ENCODE data around the gene STAC3. TPM values are rescaled to one million over a fixed set of nuclear protein-coding genes. Genes with fewer than 3 reads are reported as not detected.
A peak's percentile ranks its signal among the peaks of the same experiment; 100 is the strongest.

STAC3 gene
- total and polyA plus RNA-seq, 2 of the 13 experiments (the other 11 are each of a cell fraction or from before 2014, with no cell fraction given): 0.18 to 0.22 TPM

- WGBS (ENCODE audit: low lambda C conversion rate): 71% methylated on average over 9 of the region's 9 CpGs
- H2AFZ ChIP-seq (ENCODE audit: low read length): no peak overlapping the region
- TF ChIP-seq POLR2G (IDR thresholded peaks at IDR 0.05; ENCODE audit: low read depth, low read length) (peak; percentile 75), ZNF773 (CRISPR knock-in tag; IDR thresholded peaks at IDR 0.05; ENCODE audit: borderline replicate concordance) (no peak), MTA3 (CRISPR knock-in tag; IDR thresholded peaks at IDR 0.05) (no peak), BORCS8-MEF2B (CRISPR knock-in tag; IDR thresholded peaks at IDR 0.05) (no peak), ZNF432 (CRISPR knock-in tag; IDR thresholded peaks at IDR 0.05; ENCODE audit: borderline replicate concordance) (no peak), HOXA3 (CRISPR knock-in tag; IDR thresholded peaks at IDR 0.05) (peak; percentile 49; the same call in 1 of the 2 replicates), ZNF775 (CRISPR knock-in tag; IDR thresholded peaks at IDR 0.05; ENCODE audit: borderline replicate concordance) (no peak), MEIS2 (CRISPR knock-in tag; IDR thresholded peaks at IDR 0.05) (peak; percentile 53; the same call in 1 of the 2 replicates), NFKB2 (CRISPR knock-in tag; IDR thresholded peaks at IDR 0.05; ENCODE audit: borderline replicate concordance) (no peak), ZNF567 (CRISPR knock-in tag; IDR thresholded peaks at IDR 0.05; ENCODE audit: borderline replicate concordance) (no peak), FOXA3 (CRISPR knock-in tag; IDR thresholded peaks at IDR 0.05) (no peak), ZNF296 (CRISPR knock-in tag; conservative IDR thresholded peaks at IDR 0.05) (no peak), ZNF260 (CRISPR knock-in tag; IDR thresholded peaks at IDR 0.05; ENCODE audit: borderline replicate concordance, low read depth) (no peak), ZNF782 (CRISPR knock-in tag; IDR thresholded peaks at IDR 0.05; ENCODE audit: borderline replicate concordance) (no peak), ZNF576 (CRISPR knock-in tag; IDR thresholded peaks at IDR 0.05) (no peak), ZBTB38 (CRISPR knock-in tag; IDR thresholded peaks at IDR 0.05) (no peak), ZNF674 (CRISPR knock-in tag; IDR thresholded peaks at IDR 0.05; ENCODE audit: low read depth) (no peak), GFI1 (CRISPR knock-in tag; IDR thresholded peaks at IDR 0.05; ENCODE audit: borderline replicate concordance) (no peak)
- TF ChIP-seq, protein P1, sequence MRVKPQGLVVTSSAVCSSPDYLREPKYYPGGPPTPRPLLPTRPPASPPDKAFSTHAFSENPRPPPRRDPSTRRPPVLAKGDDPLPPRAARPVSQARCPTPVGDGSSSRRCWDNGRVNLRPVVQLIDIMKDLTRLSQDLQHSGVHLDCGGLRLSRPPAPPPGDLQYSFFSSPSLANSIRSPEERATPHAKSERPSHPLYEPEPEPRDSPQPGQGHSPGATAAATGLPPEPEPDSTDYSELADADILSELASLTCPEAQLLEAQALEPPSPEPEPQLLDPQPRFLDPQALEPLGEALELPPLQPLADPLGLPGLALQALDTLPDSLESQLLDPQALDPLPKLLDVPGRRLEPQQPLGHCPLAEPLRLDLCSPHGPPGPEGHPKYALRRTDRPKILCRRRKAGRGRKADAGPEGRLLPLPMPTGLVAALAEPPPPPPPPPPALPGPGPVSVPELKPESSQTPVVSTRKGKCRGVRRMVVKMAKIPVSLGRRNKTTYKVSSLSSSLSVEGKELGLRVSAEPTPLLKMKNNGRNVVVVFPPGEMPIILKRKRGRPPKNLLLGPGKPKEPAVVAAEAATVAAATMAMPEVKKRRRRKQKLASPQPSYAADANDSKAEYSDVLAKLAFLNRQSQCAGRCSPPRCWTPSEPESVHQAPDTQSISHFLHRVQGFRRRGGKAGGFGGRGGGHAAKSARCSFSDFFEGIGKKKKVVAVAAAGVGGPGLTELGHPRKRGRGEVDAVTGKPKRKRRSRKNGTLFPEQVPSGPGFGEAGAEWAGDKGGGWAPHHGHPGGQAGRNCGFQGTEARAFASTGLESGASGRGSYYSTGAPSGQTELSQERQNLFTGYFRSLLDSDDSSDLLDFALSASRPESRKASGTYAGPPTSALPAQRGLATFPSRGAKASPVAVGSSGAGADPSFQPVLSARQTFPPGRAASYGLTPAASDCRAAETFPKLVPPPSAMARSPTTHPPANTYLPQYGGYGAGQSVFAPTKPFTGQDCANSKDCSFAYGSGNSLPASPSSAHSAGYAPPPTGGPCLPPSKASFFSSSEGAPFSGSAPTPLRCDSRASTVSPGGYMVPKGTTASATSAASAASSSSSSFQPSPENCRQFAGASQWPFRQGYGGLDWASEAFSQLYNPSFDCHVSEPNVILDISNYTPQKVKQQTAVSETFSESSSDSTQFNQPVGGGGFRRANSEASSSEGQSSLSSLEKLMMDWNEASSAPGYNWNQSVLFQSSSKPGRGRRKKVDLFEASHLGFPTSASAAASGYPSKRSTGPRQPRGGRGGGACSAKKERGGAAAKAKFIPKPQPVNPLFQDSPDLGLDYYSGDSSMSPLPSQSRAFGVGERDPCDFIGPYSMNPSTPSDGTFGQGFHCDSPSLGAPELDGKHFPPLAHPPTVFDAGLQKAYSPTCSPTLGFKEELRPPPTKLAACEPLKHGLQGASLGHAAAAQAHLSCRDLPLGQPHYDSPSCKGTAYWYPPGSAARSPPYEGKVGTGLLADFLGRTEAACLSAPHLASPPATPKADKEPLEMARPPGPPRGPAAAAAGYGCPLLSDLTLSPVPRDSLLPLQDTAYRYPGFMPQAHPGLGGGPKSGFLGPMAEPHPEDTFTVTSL (CRISPR knock-in tag; IDR thresholded peaks at IDR 0.05; ENCODE audit: borderline replicate concordance): no peak
These were observed 29.4 kb upstream of the STAC3 start for GRCh38 chr12:57280211-57281062.

More at GRCh38 chr12:57280211-57281062, 29.4 kb upstream of the STAC3 start:
- intact Hi-C loops (cut with micrococcal nuclease; ENCODE audit: unreplicated experiment): no loop called here
- Histone ChIP-seq H4K20me1 (ENCODE audit: insufficient read depth, low read length) (no peaks in the 10 kb centered on the region), H3K4me2 (ENCODE audit: low read depth, low read length) (peak overlapping the region; percentile 52), H3K4me3 (replicated peaks in 1 of 3; ENCODE audit: insufficient read depth in 1 of 3, low read depth in 2 of 3, low read length in 3 of 3) (no peak overlapping the region), H3K9ac (ENCODE audit: insufficient read depth, low read depth, low read length) (0 out of 2 replicates have a peak overlapping the region, but pooled peaks have one; percentile 35), H3K27ac (ENCODE audit: extremely low read length, insufficient read depth, low read length) (peak overlapping the region; percentile 40), H3K27me3 (ENCODE audit: control insufficient read depth in 1 of 2, insufficient read depth in 2 of 2, low read length in 2 of 2) (no peaks in the 10 kb centered on the region), H3K4me1 (ENCODE audit: insufficient read depth, low read length) (peaks cover 22% of the 10 kb centered on the region), H3K79me2 (ENCODE audit: insufficient read depth, low read length) (no peaks in the 10 kb centered on the region), H3K36me3 (replicated peaks in 1 of 2; ENCODE audit: control insufficient read depth in 1 of 2, insufficient read depth in 2 of 2, low read length in 2 of 2) (peaks cover 5 to 35% of the 10 kb centered on the region in 2 experiments; a peak in 4 of 5 replicates), H3K9me3 (ENCODE audit: low read length) (no peaks in the 10 kb centered on the region)
- FAIRE-seq (peak; percentile 64), DNase-seq (ENCODE audit: low spot score) (peak; percentile 84), ATAC-seq (peak; percentile 95)
- in situ Hi-C loops (cut with HindIII; ENCODE audit: extremely low pct_ligation_motif_present, low pct_unique_long_range_greater_than_20kb): no loop called here
- BruUV-seq (replicated peaks): no TSS peak
- ChIA-PET CTCF (ENCODE audit: low intra/inter-chr PET ratio, low total read pairs) (no interaction called here), POLR2A (interaction anchor here (0.8 to 1.2 kb wide), 2 partner anchors 50 to 175 kb away, joined by 3 to 4 read pairs; partner anchors contain the start of gene INHBE)
